WTC11 (cell line): Measurements from ENCODE around the gene RPL35. TPM values are rescaled to one million over a fixed set of nuclear protein-coding genes. Genes with fewer than 3 reads are reported as not detected.
"Not testable (repeated sequence)": the region's sequence is repeated elsewhere in the genome, so short reads cannot be mapped to it uniquely, and the experiment has no call there.

Source experiments
- ATAC-seq: fragments of 200-7000 bp; cut with Tn5 transposase; 2 replicates; pipeline ENCODE4 v1.10.0; 2021; ENCODE audit warnings: mild to moderate bottlenecking, moderate library complexity
- CTCF ChIA-PET: fragments of 300-600 bp; sonication (Branson Sonifier 250); formaldehyde crosslinking; loops from one replicate; lab custom pipeline; 2021; ENCODE audit warnings: antibody characterized with exemption; lab: Charles Lee
- POLR2A ChIA-PET: fragments of 350-600 bp; sonication (Branson Sonifier 250); formaldehyde crosslinking; loops from one replicate; lab custom pipeline; 2021; ENCODE audit warnings: antibody characterized with exemption; lab: Charles Lee
- DNase-seq: peaks from one replicate; pipeline ENCODE4 v3.0.0; 2021; ENCODE audit warnings: low spot score
- H3K27ac Mint-ChIP-seq: 2 replicates; pipeline ENCODE4 v1.8.0; 2021; ENCODE audit warnings: mixed read lengths
- H3K27me3 Mint-ChIP-seq: 2 replicates; pipeline ENCODE4 v1.8.0; 2021; ENCODE audit warnings: low read depth, mild to moderate bottlenecking, moderate library complexity, mixed read lengths
- H3K36me3 Mint-ChIP-seq: 2 replicates; pipeline ENCODE4 v1.8.0; 2021; ENCODE audit warnings: mixed read lengths
- H3K4me1 Mint-ChIP-seq: 2 replicates; pipeline ENCODE4 v1.8.0; 2022; ENCODE audit warnings: mixed read lengths
- H3K4me3 Mint-ChIP-seq: 2 replicates; pipeline ENCODE4 v1.8.0; 2021; ENCODE audit warnings: mild to moderate bottlenecking, moderate library complexity, mixed read lengths
- H3K9me3 Mint-ChIP-seq: 2 replicates; pipeline ENCODE4 v1.8.0; 2021; ENCODE audit warnings: mixed read lengths
- ETV6 ChIP-seq: sonication (generic); formaldehyde crosslinking; IDR thresholded peaks from 2 replicates; pipeline ENCODE4 v1.8.1; 2022; ENCODE audit warnings: mild to moderate bottlenecking, missing genetic modification reagents
- FOXP1 ChIP-seq: sonication (generic); formaldehyde crosslinking; IDR thresholded peaks from 2 replicates; pipeline ENCODE4 v1.8.0; 2022; ENCODE audit warnings: missing genetic modification reagents, mild to moderate bottlenecking, moderate library complexity, borderline replicate concordance
- KAT7 ChIP-seq: sonication (generic); formaldehyde crosslinking; IDR thresholded peaks from 2 replicates; pipeline ENCODE4 v1.8.1; 2023; ENCODE audit warnings: missing genetic modification reagents, mild to moderate bottlenecking, borderline replicate concordance
- NFYB ChIP-seq: sonication (generic); formaldehyde crosslinking; conservative IDR thresholded peaks from 2 replicates; pipeline ENCODE4 v1.8.0; 2022; ENCODE audit warnings: low read depth, missing genetic modification reagents
- PRRX2 ChIP-seq: fragments of 250-450 bp; sonication (Bioruptor Pico); IDR thresholded peaks from 2 replicates; pipeline ENCODE4 v1.8.0; 2021; ENCODE audit warnings: mild to moderate bottlenecking
- RELA ChIP-seq: sonication (generic); formaldehyde crosslinking; IDR thresholded peaks from 2 replicates; pipeline ENCODE4 v1.8.1; 2022; ENCODE audit warnings: missing genetic modification reagents, mild to moderate bottlenecking, borderline replicate concordance
- SMAD4 ChIP-seq: sonication (generic); formaldehyde crosslinking; IDR thresholded peaks from 2 replicates; pipeline ENCODE4 v1.8.0; 2022; ENCODE audit warnings: mild to moderate bottlenecking, missing genetic modification reagents
- SOX15 ChIP-seq: fragments of 250-450 bp; sonication (Bioruptor Pico); IDR thresholded peaks from 2 replicates; pipeline ENCODE4 v1.9.0; 2021; ENCODE audit warnings: mild to moderate bottlenecking
- TEAD4 ChIP-seq: sonication (generic); formaldehyde crosslinking; IDR thresholded peaks from 2 replicates; pipeline ENCODE4 v1.8.0; 2022; ENCODE audit warnings: mild to moderate bottlenecking, missing genetic modification reagents
- ZNF138 ChIP-seq: sonication (generic); formaldehyde crosslinking; conservative IDR thresholded peaks from 2 replicates; pipeline ENCODE4 v1.8.1; 2022; ENCODE audit warnings: mild to moderate bottlenecking, moderate library complexity, missing genetic modification reagents
- total RNA-seq: library from RNA; stranded (reverse); gene quantifications from 3 replicates; pipeline ENCODE4 v1.2.3, GENCODE V29; 2021
- TF ChIP-seq, protein P1 (sequence below): sonication (generic); formaldehyde crosslinking; IDR thresholded peaks from 2 replicates; pipeline ENCODE4 v1.8.1; 2023; ENCODE audit warnings: mild to moderate bottlenecking, missing genetic modification reagents, moderate library complexity
- TF ChIP-seq, protein P2 (sequence below): sonication (generic); formaldehyde crosslinking; IDR thresholded peaks from 2 replicates; pipeline ENCODE4 v1.8.0; 2023; ENCODE audit warnings: mild to moderate bottlenecking, missing genetic modification reagents
- TF ChIP-seq, protein P3 (sequence below): sonication (generic); formaldehyde crosslinking; IDR thresholded peaks from 2 replicates; pipeline ENCODE4 v1.8.1; 2023; ENCODE audit warnings: mild to moderate bottlenecking, moderate library complexity, missing genetic modification reagents
- TF ChIP-seq, protein P4 (sequence below): sonication (generic); formaldehyde crosslinking; IDR thresholded peaks from 2 replicates; pipeline ENCODE4 v1.8.1; 2022; ENCODE audit warnings: mild to moderate bottlenecking, moderate library complexity, missing genetic modification reagents
- TF ChIP-seq, protein P5 (sequence below): sonication (generic); formaldehyde crosslinking; IDR thresholded peaks from 2 replicates; pipeline ENCODE4 v1.8.0; 2023; ENCODE audit warnings: missing genetic modification reagents, mild to moderate bottlenecking, borderline replicate concordance
- TF ChIP-seq, protein P6 (sequence below): fragments of 250-450 bp; sonication (Bioruptor Pico); IDR thresholded peaks from 2 replicates; pipeline ENCODE4 v1.8.0; 2021; ENCODE audit warnings: mild to moderate bottlenecking
- TF ChIP-seq, protein P7 (sequence below): sonication (generic); formaldehyde crosslinking; conservative IDR thresholded peaks from 2 replicates; pipeline ENCODE4 v1.8.1; 2023; ENCODE audit warnings: mild to moderate bottlenecking, low read depth, missing genetic modification reagents, moderate library complexity

Gene RPL35
- total RNA-seq, 1 experiment from 2014 or later, result 1,710 TPM

DNA sequence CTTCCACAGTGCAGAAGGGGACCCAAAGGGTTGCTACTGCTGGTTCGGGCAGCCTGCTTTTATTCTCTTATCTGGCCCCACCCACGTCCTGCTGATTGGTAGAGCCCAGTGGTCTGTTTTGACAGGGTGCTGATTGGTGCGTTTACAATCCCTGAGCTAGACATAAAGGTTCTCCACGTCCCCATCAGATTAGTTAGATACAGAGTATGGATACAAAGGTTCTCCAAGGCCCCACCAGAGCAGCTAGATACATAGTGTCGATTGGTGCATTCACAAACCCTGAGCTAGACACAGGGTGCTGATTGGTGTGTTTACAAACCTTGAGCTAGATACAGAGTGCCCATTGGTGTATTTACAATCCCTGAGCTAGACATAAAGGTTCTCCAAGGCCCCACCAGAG lies 23.6 kb downstream of the RPL35 start:
- not testable (repeated sequence) for ATAC-seq, H3K27me3 Mint-ChIP-seq, H3K4me1 Mint-ChIP-seq, H3K36me3 Mint-ChIP-seq, H3K27ac Mint-ChIP-seq, H3K9me3 Mint-ChIP-seq, H3K4me3 Mint-ChIP-seq, DNase-seq
- POLR2A ChIA-PET, result interaction anchor here (0.6 to 1.3 kb wide), 2 partner anchors 27 to 123 kb away, joined by 3 to 6 read pairs; no protein-coding TSS in a partner anchor
- 0 out of 2 replicates have a peak, but pooled peaks have one; percentile 14 for TF ChIP-seq NFYB
- CTCF ChIA-PET, result interaction anchor here (1.2 to 12.7 kb wide), 4 partner anchors 15 to 64 kb away, joined by 4 to 323 read pairs (median 154); partner anchors contain the start of genes NR6A1, OLFML2A and WDR38

DNA sequence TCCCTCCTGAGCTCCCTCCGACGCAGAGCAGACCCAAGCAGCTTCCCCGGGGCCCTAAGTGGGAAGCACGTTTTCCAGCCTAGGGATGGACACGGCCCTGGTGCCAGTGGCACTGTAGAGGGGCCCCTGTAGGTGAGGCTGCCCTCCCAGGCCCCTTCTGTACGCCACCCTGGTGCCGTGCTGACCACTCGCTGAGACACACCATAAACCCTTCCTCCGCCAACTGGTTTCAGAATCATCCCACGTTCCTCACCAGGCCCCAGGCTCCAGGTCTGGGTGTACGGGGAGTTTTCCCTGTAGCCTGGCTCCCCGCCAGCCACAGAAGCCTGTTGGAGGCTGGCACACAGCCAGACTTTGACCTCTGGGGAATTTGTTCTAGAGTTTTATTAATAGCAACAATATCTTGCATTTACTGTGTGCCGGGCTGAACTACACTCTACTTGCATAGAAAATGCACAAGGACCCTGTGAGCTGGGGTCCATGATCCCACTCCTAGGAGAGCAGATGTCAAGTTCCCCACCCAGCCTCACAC lies 26.7 kb downstream of the RPL35 start:
- H3K4me3 Mint-ChIP-seq, result no peak overlapping the region
- no peak for DNase-seq
- POLR2A ChIA-PET, result no interaction called here
- TF ChIP-seq, protein P1, sequence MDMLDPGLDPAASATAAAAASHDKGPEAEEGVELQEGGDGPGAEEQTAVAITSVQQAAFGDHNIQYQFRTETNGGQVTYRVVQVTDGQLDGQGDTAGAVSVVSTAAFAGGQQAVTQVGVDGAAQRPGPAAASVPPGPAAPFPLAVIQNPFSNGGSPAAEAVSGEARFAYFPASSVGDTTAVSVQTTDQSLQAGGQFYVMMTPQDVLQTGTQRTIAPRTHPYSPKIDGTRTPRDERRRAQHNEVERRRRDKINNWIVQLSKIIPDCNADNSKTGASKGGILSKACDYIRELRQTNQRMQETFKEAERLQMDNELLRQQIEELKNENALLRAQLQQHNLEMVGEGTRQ (CRISPR knock-in tag), result no peak
- TF ChIP-seq SOX15 (CRISPR knock-in tag) (no peak), FOXP1 (CRISPR knock-in tag) (no peak), KAT7 (CRISPR knock-in tag) (no peak), ZNF138 (no peak), RELA (CRISPR knock-in tag) (no peak), PRRX2 (CRISPR knock-in tag) (no peak), TEAD4 (CRISPR knock-in tag) (no peak), ETV6 (no peak), SMAD4 (CRISPR knock-in tag) (no peak)
- TF ChIP-seq, protein P2, sequence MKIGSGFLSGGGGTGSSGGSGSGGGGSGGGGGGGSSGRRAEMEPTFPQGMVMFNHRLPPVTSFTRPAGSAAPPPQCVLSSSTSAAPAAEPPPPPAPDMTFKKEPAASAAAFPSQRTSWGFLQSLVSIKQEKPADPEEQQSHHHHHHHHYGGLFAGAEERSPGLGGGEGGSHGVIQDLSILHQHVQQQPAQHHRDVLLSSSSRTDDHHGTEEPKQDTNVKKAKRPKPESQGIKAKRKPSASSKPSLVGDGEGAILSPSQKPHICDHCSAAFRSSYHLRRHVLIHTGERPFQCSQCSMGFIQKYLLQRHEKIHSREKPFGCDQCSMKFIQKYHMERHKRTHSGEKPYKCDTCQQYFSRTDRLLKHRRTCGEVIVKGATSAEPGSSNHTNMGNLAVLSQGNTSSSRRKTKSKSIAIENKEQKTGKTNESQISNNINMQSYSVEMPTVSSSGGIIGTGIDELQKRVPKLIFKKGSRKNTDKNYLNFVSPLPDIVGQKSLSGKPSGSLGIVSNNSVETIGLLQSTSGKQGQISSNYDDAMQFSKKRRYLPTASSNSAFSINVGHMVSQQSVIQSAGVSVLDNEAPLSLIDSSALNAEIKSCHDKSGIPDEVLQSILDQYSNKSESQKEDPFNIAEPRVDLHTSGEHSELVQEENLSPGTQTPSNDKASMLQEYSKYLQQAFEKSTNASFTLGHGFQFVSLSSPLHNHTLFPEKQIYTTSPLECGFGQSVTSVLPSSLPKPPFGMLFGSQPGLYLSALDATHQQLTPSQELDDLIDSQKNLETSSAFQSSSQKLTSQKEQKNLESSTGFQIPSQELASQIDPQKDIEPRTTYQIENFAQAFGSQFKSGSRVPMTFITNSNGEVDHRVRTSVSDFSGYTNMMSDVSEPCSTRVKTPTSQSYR (CRISPR knock-in tag), result no peak
- TF ChIP-seq, protein P3, sequence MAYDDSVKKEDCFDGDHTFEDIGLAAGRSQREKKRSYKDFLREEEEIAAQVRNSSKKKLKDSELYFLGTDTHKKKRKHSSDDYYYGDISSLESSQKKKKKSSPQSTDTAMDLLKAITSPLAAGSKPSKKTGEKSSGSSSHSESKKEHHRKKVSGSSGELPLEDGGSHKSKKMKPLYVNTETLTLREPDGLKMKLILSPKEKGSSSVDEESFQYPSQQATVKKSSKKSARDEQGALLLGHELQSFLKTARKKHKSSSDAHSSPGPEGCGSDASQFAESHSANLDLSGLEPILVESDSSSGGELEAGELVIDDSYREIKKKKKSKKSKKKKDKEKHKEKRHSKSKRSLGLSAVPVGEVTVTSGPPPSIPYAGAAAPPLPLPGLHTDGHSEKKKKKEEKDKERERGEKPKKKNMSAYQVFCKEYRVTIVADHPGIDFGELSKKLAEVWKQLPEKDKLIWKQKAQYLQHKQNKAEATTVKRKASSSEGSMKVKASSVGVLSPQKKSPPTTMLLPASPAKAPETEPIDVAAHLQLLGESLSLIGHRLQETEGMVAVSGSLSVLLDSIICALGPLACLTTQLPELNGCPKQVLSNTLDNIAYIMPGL (CRISPR knock-in tag), result no peak
- TF ChIP-seq, protein P4, sequence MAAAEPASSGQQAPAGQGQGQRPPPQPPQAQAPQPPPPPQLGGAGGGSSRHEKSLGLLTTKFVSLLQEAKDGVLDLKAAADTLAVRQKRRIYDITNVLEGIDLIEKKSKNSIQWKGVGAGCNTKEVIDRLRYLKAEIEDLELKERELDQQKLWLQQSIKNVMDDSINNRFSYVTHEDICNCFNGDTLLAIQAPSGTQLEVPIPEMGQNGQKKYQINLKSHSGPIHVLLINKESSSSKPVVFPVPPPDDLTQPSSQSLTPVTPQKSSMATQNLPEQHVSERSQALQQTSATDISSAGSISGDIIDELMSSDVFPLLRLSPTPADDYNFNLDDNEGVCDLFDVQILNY (CRISPR knock-in tag), result no peak
- TF ChIP-seq, protein P5, sequence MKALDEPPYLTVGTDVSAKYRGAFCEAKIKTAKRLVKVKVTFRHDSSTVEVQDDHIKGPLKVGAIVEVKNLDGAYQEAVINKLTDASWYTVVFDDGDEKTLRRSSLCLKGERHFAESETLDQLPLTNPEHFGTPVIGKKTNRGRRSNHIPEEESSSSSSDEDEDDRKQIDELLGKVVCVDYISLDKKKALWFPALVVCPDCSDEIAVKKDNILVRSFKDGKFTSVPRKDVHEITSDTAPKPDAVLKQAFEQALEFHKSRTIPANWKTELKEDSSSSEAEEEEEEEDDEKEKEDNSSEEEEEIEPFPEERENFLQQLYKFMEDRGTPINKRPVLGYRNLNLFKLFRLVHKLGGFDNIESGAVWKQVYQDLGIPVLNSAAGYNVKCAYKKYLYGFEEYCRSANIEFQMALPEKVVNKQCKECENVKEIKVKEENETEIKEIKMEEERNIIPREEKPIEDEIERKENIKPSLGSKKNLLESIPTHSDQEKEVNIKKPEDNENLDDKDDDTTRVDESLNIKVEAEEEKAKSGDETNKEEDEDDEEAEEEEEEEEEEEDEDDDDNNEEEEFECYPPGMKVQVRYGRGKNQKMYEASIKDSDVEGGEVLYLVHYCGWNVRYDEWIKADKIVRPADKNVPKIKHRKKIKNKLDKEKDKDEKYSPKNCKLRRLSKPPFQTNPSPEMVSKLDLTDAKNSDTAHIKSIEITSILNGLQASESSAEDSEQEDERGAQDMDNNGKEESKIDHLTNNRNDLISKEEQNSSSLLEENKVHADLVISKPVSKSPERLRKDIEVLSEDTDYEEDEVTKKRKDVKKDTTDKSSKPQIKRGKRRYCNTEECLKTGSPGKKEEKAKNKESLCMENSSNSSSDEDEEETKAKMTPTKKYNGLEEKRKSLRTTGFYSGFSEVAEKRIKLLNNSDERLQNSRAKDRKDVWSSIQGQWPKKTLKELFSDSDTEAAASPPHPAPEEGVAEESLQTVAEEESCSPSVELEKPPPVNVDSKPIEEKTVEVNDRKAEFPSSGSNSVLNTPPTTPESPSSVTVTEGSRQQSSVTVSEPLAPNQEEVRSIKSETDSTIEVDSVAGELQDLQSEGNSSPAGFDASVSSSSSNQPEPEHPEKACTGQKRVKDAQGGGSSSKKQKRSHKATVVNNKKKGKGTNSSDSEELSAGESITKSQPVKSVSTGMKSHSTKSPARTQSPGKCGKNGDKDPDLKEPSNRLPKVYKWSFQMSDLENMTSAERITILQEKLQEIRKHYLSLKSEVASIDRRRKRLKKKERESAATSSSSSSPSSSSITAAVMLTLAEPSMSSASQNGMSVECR, result no peak
- TF ChIP-seq, protein P6, sequence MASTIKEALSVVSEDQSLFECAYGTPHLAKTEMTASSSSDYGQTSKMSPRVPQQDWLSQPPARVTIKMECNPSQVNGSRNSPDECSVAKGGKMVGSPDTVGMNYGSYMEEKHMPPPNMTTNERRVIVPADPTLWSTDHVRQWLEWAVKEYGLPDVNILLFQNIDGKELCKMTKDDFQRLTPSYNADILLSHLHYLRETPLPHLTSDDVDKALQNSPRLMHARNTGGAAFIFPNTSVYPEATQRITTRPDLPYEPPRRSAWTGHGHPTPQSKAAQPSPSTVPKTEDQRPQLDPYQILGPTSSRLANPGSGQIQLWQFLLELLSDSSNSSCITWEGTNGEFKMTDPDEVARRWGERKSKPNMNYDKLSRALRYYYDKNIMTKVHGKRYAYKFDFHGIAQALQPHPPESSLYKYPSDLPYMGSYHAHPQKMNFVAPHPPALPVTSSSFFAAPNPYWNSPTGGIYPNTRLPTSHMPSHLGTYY (CRISPR knock-in tag), result no peak
- TF ChIP-seq, protein P7, sequence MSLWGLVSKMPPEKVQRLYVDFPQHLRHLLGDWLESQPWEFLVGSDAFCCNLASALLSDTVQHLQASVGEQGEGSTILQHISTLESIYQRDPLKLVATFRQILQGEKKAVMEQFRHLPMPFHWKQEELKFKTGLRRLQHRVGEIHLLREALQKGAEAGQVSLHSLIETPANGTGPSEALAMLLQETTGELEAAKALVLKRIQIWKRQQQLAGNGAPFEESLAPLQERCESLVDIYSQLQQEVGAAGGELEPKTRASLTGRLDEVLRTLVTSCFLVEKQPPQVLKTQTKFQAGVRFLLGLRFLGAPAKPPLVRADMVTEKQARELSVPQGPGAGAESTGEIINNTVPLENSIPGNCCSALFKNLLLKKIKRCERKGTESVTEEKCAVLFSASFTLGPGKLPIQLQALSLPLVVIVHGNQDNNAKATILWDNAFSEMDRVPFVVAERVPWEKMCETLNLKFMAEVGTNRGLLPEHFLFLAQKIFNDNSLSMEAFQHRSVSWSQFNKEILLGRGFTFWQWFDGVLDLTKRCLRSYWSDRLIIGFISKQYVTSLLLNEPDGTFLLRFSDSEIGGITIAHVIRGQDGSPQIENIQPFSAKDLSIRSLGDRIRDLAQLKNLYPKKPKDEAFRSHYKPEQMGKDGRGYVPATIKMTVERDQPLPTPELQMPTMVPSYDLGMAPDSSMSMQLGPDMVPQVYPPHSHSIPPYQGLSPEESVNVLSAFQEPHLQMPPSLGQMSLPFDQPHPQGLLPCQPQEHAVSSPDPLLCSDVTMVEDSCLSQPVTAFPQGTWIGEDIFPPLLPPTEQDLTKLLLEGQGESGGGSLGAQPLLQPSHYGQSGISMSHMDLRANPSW (CRISPR knock-in tag), result no peak
- TF ChIP-seq, all 79 proteins: peak for 0
- H3K36me3 Mint-ChIP-seq, result no peaks in the 10 kb centered on the region
- H3K27me3 Mint-ChIP-seq, result no peaks in the 10 kb centered on the region
- H3K9me3 Mint-ChIP-seq, result peaks cover 3% of the 10 kb centered on the region; the same call in 1 of the 2 replicates
- CTCF ChIA-PET, result interaction anchor here (0.7 to 12.7 kb wide), 5 partner anchors 11 to 416 kb away, joined by 3 to 323 read pairs (median 4); partner anchors contain the start of genes NR6A1, OLFML2A and WDR38
- H3K27ac Mint-ChIP-seq, result no peak overlapping the region
- ATAC-seq, result no peak
- H3K4me1 Mint-ChIP-seq, result no peaks in the 10 kb centered on the region
